ENCODE data around the gene GAL3ST3. TPM values are rescaled to one million over a fixed set of nuclear protein-coding genes. Genes with fewer than 3 reads are reported as not detected.
A peak's percentile ranks its signal among the peaks of the same experiment; 100 is the strongest.
"Not testable (repeated sequence)": the region's sequence is repeated elsewhere in the genome, so short reads cannot be mapped to it uniquely, and the experiment has no call there.

GAL3ST3 gene
- total RNA-seq, 4 donors from 2014 or later, result 0.26 to 2.1 (median 1.9) TPM; not detected in 1

DNA sequence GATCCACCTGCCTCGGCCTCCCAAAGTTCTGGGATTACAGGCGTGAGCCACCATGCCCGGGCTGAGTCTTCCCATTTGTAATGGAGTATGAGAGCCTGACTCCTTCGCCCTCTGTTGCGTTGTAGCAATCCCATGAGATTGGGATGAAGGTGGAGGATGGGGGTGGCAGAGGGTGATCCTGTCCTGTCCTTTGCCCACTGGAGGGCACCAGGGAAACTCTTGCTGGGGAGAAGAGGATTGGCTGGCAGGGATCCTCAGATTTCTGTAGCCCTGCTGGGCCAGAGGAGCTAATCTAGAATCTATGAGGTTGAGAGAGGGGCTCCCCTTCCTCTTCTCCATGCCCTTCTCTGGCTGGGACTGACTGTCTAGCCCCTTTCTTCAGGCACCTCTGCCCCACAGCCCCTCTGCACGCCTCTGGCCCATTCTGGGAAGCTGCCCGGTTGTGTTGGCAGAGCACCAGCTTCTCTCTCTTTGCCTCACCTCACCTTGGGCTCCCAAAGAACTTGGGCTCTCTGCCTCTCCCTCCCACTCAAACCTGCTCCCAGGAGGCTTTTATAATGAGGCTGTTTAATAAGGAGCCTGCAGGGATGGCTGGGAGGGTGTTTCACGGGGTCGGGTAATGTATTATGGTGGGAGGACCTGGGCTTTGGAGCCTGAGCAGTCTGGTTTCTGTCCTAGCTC is 13.2 kb downstream of the GAL3ST3 start:
- TF ChIP-seq POLR2A (IDR thresholded peaks at IDR 0.05), result no peak
- TF ChIP-seq, protein P1, sequence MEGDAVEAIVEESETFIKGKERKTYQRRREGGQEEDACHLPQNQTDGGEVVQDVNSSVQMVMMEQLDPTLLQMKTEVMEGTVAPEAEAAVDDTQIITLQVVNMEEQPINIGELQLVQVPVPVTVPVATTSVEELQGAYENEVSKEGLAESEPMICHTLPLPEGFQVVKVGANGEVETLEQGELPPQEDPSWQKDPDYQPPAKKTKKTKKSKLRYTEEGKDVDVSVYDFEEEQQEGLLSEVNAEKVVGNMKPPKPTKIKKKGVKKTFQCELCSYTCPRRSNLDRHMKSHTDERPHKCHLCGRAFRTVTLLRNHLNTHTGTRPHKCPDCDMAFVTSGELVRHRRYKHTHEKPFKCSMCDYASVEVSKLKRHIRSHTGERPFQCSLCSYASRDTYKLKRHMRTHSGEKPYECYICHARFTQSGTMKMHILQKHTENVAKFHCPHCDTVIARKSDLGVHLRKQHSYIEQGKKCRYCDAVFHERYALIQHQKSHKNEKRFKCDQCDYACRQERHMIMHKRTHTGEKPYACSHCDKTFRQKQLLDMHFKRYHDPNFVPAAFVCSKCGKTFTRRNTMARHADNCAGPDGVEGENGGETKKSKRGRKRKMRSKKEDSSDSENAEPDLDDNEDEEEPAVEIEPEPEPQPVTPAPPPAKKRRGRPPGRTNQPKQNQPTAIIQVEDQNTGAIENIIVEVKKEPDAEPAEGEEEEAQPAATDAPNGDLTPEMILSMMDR (IDR thresholded peaks at IDR 0.05), result no peak
- no peak for DNase-seq
- intact Hi-C loops (cut with DNase I; ENCODE audit: low total_unique reads), result no loop called here

DNA sequence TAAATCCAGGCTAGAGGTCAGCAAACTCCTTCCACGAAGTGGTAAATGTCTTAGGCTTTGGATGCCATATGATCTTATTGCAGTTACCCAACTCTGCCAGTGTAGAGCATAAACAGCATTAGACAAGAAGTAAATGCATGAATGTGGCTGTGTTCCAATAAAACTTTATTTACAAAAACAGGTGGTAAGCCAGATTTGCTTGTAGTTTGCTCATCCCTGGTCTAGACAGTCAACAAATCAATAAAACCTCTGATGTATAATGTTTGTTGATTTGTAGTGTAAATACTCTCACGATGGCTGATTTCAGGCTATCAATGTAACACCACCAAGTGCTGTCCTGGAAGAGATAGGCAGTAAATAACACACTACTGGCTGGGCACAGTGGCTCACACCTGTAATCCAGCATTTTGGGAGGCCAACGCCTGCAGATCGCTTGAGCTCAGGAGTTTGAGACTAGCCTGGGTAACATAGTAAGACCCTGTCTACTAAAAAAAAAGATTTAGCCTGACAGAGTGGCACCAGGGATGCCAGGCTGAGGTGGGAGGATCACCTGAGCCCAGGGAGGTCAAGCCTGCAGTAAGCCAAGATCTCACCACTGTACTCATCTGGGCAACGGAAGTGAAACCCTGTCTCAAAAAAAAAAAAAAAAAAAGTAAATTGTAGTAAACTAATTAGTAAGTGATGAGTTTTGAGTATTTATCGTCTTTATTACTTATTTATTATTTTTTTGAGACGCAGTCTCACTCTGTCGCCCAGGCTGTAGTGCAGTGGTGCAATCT is 15.8 kb downstream of the GAL3ST3 start:
- Histone ChIP-seq H3K27me3 (no peaks in the 10 kb centered on the region), H3K4me3 (no peak overlapping the region), H3K9me3 (no peaks in the 10 kb centered on the region), H3K36me3 (no peaks in the 10 kb centered on the region), H3K27ac (no peak overlapping the region), H3K4me1 (no peaks in the 10 kb centered on the region)
- TF ChIP-seq, protein P1 (IDR thresholded peaks at IDR 0.05), result no peak
- no peak for TF ChIP-seq POLR2A (IDR thresholded peaks at IDR 0.05)
- intact Hi-C loops (cut with DNase I; ENCODE audit: low total_unique reads), result no loop called here
- DNase-seq, result no peak

More for the DNA sequence above, 13.2 kb downstream of the GAL3ST3 start:
- Histone ChIP-seq H3K9me3 (no peaks in the 10 kb centered on the region), H3K4me1 (no peaks in the 10 kb centered on the region), H3K4me3 (no peak overlapping the region), H3K36me3 (no peaks in the 10 kb centered on the region), H3K27ac (no peak overlapping the region), H3K27me3 (no peaks in the 10 kb centered on the region)

DNA sequence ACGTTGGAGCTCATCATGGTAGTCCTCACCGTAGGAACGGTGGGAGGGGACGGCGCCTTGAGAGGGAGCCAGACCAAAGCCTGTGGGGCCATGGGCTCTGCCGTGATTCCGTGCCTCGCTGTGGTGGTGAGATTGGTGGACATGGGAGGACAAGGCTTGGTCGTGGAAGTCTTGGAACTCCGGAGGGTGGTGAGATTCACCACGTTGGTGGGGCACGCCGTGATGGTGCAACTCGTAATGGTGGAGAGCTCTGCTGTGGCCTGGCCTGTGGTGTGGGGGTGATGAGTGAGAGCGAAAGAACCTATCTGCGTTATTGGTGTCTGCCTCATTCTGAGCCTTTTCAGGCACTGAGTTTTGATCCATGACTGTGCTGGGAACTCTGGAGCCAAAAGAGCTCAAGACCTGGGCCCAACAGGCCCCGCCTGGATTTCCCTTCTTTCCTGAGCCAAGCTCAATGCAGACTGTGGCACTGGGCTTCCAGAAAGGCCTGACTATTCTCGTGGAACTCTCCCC is 22.9 kb downstream of the GAL3ST3 start, which contains the start of gene CATSPER1:
CATSPER1 (minus strand) TSS at position 463 of the 513 bp plus-strand sequence; CDS start at position 363, 100 bp downstream.
- Histone ChIP-seq H3K27ac (no peak within 1 kb of the TSS), H3K27me3 (no peaks in the 10 kb centered on the region), H3K9me3 (no peaks in the 10 kb centered on the region), H3K4me3 (no peak within 1 kb of the TSS), H3K4me1 (no peaks in the 10 kb centered on the region), H3K36me3 (no peaks in the 10 kb centered on the region)
- no peak for TF ChIP-seq POLR2A (IDR thresholded peaks at IDR 0.05)
- TF ChIP-seq, protein P1 (IDR thresholded peaks at IDR 0.05), result no peak
- intact Hi-C loops (cut with DNase I; ENCODE audit: low total_unique reads), result no loop called here
- no peak for DNase-seq

DNA sequence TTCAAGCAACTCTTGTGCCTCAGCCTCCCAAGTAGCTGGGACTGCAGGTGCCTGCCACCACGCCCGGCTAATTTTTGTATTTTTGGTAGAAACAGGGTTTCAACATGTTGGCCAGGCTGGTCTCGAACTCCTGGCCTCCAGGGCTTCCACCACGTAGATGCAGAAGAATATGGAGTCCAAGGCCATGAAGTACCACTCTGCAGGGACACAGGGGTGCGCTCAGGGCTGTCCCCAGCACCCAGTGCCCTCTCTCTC is 25.8 kb downstream of the GAL3ST3 start:
- H3K27me3 ChIP-seq; H3K4me1 ChIP-seq; DNase-seq; H3K9me3 ChIP-seq; intact Hi-C loops (cut with DNase I; ENCODE audit: low total_unique reads); H3K27ac ChIP-seq; H3K4me3 ChIP-seq; H3K36me3 ChIP-seq: not testable (repeated sequence)

DNA sequence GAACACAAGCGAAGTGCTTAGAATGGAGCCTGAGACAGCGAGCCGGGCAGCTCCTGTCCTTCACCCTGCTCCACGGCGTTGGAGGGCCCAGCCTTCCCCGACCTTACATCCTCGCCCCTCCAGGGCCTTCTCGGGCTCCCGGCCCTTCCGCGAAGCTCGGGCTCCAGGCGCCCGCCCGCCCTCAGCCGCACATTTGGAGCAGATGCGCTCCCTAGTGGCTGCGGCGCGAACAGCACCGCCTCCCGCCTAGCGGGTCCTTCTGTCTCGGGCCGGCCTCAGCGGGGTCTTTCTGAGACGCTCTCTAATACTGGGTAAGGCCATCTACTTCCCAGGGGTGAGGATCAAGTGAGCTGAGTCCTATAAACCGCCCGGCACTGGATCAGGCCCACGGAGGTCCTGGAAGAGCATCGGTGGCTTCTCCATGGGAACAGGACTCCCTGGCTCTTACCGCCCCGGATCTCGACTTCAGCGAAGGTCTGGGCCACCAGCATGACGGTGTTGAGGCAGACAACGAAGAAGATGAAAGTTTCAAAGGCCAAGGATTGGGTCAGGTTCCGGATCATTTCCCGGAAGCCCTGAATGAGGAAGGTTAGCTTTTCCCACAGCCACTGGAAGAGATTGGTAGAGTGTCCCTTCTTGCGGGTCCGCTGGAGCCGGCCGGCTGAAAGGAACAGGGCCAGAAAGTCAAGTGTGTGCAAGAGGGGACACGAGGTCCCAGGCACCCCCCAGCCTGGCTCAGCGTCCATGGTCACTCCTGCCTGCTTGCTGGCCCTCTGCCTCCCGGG is 26.4 kb downstream of the GAL3ST3 start:
- intact Hi-C loops (cut with DNase I; ENCODE audit: low total_unique reads), result no loop called here

More for the DNA sequence above, 26.4 kb downstream of the GAL3ST3 start:
- Histone ChIP-seq H3K4me3 (no peak overlapping the region), H3K36me3 (no peaks in the 10 kb centered on the region), H3K27ac (no peak overlapping the region), H3K9me3 (no peaks in the 10 kb centered on the region), H3K27me3 (no peaks in the 10 kb centered on the region), H3K4me1 (no peaks in the 10 kb centered on the region)
- DNase-seq, result peak; percentile 44 to 75
- no peak for TF ChIP-seq POLR2A (IDR thresholded peaks at IDR 0.05)
- TF ChIP-seq, protein P1 (IDR thresholded peaks at IDR 0.05), result peak; percentile 78 to 96 (median 88)

All from uterus (tissue), 4 donors.